Measurements from ENCODE around the gene DPYSL5. TPM values are rescaled to one million over a fixed set of nuclear protein-coding genes. Genes with fewer than 3 reads are reported as not detected.

Gene DPYSL5
- total and polyA plus RNA-seq, 4 donors = not detected

DNA sequence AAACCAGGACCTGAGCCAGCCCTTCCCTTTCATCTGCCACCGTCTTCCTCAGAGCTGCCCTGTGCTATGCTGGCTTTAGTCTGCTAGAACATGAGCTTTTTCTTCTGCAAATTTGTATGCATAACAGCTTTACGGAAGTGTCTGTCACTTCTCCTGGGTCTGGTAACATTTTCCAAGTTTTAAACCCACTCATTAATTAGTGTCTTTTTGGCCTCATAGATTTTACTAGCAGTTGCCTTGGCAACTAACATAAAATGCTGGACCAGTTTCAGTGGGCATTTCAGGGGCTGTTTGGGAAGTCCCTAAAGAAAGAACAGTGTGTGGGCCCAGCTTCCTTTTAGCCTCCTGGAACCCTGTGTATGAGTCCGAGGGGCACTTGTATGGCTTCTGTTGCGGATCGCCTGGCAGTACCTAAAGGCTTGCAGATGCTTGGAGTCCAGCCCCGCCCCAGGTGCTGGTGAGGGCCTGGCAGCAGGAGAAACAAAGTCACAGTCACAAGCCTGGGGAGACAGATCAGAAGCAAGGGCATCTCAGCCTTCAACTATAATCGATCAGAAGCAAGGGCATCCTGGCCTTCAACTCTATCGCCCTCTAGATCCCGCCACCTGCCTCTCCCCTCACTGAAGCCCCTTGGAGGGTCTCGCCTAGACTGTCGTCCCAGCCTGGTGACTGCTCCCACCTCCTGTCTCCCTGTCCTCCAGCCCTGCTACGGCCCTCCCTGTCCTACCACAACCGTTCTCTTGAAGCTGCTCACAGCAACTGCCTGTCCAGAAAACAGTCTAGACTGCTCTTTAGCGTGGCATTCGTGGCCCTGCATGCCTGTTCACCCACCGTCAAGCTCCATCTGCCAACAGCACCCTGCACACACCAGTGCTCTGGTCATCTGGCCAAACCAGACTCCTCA lies 85.8 kb downstream of the DPYSL5 start:
- H3K36me3 ChIP-seq (ENCODE audit: control insufficient read depth in 4 of 4, insufficient read depth in 3 of 4, low read depth in 1 of 4, low read length in 3 of 4) = no peaks in the 10 kb centered on the region
- H3K9ac ChIP-seq (ENCODE audit: low read depth in 1 of 2, low read length in 2 of 2) = no peak overlapping the region
- WGBS = 87% methylated on average over 16 of the region's 16 CpGs
- H3K9me3 ChIP-seq (ENCODE audit: control insufficient read depth in 4 of 4, low read length in 3 of 4) = no peaks in the 10 kb centered on the region
- H3K4me3 ChIP-seq (ENCODE audit: low read depth in 1 of 3, low read length in 3 of 3) = no peak overlapping the region
- no peaks in the 10 kb centered on the region for H3K4me1 ChIP-seq (ENCODE audit: control insufficient read depth in 4 of 4, insufficient read depth in 4 of 4, low read length in 3 of 4)
- no peak for TF ChIP-seq HNF4A (conservative IDR thresholded peaks at IDR 0.05)
- TF ChIP-seq TAF1 (conservative IDR thresholded peaks at IDR 0.05) = no peak
- no peak for TF ChIP-seq HNF4G (IDR thresholded peaks at IDR 0.05)
- TF ChIP-seq FOXA1 (IDR thresholded peaks at IDR 0.05) = no peak
- TF ChIP-seq, protein P1, sequence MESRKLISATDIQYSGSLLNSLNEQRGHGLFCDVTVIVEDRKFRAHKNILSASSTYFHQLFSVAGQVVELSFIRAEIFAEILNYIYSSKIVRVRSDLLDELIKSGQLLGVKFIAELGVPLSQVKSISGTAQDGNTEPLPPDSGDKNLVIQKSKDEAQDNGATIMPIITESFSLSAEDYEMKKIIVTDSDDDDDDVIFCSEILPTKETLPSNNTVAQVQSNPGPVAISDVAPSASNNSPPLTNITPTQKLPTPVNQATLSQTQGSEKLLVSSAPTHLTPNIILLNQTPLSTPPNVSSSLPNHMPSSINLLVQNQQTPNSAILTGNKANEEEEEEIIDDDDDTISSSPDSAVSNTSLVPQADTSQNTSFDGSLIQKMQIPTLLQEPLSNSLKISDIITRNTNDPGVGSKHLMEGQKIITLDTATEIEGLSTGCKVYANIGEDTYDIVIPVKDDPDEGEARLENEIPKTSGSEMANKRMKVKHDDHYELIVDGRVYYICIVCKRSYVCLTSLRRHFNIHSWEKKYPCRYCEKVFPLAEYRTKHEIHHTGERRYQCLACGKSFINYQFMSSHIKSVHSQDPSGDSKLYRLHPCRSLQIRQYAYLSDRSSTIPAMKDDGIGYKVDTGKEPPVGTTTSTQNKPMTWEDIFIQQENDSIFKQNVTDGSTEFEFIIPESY (IDR thresholded peaks at IDR 0.05) = no peak
- TF ChIP-seq, protein P2, sequence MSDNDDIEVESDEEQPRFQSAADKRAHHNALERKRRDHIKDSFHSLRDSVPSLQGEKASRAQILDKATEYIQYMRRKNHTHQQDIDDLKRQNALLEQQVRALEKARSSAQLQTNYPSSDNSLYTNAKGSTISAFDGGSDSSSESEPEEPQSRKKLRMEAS (IDR thresholded peaks at IDR 0.05) = no peak
- TF ChIP-seq, protein P3, sequence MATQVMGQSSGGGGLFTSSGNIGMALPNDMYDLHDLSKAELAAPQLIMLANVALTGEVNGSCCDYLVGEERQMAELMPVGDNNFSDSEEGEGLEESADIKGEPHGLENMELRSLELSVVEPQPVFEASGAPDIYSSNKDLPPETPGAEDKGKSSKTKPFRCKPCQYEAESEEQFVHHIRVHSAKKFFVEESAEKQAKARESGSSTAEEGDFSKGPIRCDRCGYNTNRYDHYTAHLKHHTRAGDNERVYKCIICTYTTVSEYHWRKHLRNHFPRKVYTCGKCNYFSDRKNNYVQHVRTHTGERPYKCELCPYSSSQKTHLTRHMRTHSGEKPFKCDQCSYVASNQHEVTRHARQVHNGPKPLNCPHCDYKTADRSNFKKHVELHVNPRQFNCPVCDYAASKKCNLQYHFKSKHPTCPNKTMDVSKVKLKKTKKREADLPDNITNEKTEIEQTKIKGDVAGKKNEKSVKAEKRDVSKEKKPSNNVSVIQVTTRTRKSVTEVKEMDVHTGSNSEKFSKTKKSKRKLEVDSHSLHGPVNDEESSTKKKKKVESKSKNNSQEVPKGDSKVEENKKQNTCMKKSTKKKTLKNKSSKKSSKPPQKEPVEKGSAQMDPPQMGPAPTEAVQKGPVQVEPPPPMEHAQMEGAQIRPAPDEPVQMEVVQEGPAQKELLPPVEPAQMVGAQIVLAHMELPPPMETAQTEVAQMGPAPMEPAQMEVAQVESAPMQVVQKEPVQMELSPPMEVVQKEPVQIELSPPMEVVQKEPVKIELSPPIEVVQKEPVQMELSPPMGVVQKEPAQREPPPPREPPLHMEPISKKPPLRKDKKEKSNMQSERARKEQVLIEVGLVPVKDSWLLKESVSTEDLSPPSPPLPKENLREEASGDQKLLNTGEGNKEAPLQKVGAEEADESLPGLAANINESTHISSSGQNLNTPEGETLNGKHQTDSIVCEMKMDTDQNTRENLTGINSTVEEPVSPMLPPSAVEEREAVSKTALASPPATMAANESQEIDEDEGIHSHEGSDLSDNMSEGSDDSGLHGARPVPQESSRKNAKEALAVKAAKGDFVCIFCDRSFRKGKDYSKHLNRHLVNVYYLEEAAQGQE (IDR thresholded peaks at IDR 0.05) = no peak
- no peak for TF ChIP-seq RAD21 (IDR thresholded peaks at IDR 0.05)
- no peak for TF ChIP-seq NR2F2 (IDR thresholded peaks at IDR 0.05)
- no peak for TF ChIP-seq YY1 (IDR thresholded peaks at IDR 0.05)
- TF ChIP-seq GABPA (IDR thresholded peaks at IDR 0.05 in 1 of 2, conservative IDR thresholded peaks at IDR 0.05 in 1 of 2) = no peak
- TF ChIP-seq, protein P4, sequence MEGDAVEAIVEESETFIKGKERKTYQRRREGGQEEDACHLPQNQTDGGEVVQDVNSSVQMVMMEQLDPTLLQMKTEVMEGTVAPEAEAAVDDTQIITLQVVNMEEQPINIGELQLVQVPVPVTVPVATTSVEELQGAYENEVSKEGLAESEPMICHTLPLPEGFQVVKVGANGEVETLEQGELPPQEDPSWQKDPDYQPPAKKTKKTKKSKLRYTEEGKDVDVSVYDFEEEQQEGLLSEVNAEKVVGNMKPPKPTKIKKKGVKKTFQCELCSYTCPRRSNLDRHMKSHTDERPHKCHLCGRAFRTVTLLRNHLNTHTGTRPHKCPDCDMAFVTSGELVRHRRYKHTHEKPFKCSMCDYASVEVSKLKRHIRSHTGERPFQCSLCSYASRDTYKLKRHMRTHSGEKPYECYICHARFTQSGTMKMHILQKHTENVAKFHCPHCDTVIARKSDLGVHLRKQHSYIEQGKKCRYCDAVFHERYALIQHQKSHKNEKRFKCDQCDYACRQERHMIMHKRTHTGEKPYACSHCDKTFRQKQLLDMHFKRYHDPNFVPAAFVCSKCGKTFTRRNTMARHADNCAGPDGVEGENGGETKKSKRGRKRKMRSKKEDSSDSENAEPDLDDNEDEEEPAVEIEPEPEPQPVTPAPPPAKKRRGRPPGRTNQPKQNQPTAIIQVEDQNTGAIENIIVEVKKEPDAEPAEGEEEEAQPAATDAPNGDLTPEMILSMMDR (IDR thresholded peaks at IDR 0.05; ENCODE audit: low read depth, low read length, missing input control) = no peak
- H3K27ac ChIP-seq (ENCODE audit: low read depth in 1 of 2, low read length in 2 of 2) = no peak overlapping the region
- no peaks in the 10 kb centered on the region for H3K27me3 ChIP-seq (ENCODE audit: control insufficient read depth in 4 of 4, insufficient read depth in 4 of 4, low read length in 3 of 4)
- no peak for DNase-seq (ENCODE audit: low spot score)

DNA sequence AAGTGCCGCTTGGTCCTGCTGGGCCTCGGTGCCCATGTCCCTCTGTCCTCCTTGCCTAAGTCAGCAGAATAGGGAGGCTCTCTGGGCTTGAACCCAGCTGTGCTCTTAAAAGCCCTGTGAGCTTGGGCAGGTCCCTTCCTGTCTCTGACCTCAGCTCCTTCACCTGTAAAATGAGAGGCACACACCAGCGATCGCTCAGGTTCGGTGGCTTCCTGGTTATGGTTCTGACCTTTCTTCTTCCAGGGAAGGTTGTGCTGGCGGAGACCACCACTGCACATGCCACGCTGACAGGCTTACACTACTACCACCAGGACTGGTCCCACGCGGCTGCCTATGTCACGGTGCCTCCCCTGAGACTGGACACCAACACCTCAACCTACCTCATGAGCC lies 86.4 kb downstream of the DPYSL5 start:
- Histone ChIP-seq H3K27ac (ENCODE audit: low read depth in 1 of 2, low read length in 2 of 2) (no peak overlapping the region), H3K27me3 (ENCODE audit: control insufficient read depth in 4 of 4, insufficient read depth in 4 of 4, low read length in 3 of 4) (no peaks in the 10 kb centered on the region), H3K4me1 (ENCODE audit: control insufficient read depth in 4 of 4, insufficient read depth in 4 of 4, low read length in 3 of 4) (no peaks in the 10 kb centered on the region), H3K36me3 (ENCODE audit: control insufficient read depth in 4 of 4, insufficient read depth in 3 of 4, low read depth in 1 of 4, low read length in 3 of 4) (no peaks in the 10 kb centered on the region), H3K4me3 (ENCODE audit: low read depth in 1 of 3, low read length in 3 of 3) (no peak overlapping the region), H3K9me3 (ENCODE audit: control insufficient read depth in 4 of 4, low read length in 3 of 4) (no peaks in the 10 kb centered on the region), H3K9ac (ENCODE audit: low read depth in 1 of 2, low read length in 2 of 2) (no peak overlapping the region)
- no peak for TF ChIP-seq SP1 (IDR thresholded peaks at IDR 0.05)
- no peak for TF ChIP-seq HNF4G (IDR thresholded peaks at IDR 0.05)
- no peak for TF ChIP-seq RXRA (IDR thresholded peaks at IDR 0.05)
- no peak for TF ChIP-seq HNF4A (conservative IDR thresholded peaks at IDR 0.05)
- TF ChIP-seq, protein P3 (IDR thresholded peaks at IDR 0.05) = no peak
- no peak for TF ChIP-seq YY1 (IDR thresholded peaks at IDR 0.05)
- TF ChIP-seq RAD21 (IDR thresholded peaks at IDR 0.05) = no peak
- WGBS = 88% methylated on average over 10 of the region's 10 CpGs
- no peak for DNase-seq (ENCODE audit: low spot score)

Measured in liver (tissue), 9 donors.